ENCODE data around the gene GID8. TPM values are rescaled to one million over a fixed set of nuclear protein-coding genes. Genes with fewer than 3 reads are reported as not detected.
"Not testable (repeated sequence)": the region's sequence is repeated elsewhere in the genome, so short reads cannot be mapped to it uniquely, and the experiment has no call there.

GID8 gene
- total and polyA plus RNA-seq, 4 donors, result 10.2 to 23.6 (median 14.6) TPM

DNA sequence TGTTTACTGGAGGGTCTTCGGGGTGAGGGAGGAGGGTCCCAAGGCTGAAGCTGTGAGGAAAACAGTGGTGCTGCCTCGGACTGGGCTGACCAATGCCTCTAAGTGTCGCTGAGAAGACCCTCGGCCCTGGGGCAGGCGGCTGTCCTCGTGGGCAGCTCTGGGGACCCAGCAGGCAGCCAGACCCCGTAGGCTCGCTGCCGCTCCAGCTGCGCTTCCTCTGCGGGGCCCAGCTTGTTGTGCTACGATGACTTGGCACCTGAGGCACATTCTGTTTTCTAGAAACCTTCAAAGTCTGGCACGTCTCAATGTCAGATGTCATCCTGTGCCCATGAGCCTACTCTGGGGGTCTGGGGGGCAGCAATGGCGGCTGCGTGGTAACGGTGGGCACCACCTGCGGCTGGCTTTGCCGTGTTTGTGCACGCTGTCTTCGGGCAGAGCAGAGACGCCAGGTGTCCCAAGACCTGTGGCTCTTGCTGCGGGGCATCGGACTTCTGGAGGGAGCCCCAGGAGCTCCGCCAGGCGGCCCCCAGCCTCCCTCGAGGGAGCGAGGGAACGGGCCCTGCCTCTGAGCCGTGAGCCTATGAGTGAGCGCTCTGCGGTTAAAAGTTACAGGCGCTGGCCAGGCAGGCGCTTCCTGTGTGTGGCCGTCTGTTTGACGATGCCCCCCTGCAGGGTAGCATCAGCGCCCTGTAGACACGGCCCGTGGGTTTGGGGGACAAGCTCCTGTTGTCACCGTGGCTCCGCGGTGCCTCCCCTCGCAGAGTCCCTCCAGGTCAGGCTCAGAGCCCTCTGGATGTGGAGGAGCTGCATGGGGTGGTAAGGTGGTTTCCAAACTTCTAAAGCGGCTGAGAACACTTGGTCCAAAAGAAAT is 21.4 kb downstream of the GID8 start (continued):
- TF ChIP-seq, protein P1, sequence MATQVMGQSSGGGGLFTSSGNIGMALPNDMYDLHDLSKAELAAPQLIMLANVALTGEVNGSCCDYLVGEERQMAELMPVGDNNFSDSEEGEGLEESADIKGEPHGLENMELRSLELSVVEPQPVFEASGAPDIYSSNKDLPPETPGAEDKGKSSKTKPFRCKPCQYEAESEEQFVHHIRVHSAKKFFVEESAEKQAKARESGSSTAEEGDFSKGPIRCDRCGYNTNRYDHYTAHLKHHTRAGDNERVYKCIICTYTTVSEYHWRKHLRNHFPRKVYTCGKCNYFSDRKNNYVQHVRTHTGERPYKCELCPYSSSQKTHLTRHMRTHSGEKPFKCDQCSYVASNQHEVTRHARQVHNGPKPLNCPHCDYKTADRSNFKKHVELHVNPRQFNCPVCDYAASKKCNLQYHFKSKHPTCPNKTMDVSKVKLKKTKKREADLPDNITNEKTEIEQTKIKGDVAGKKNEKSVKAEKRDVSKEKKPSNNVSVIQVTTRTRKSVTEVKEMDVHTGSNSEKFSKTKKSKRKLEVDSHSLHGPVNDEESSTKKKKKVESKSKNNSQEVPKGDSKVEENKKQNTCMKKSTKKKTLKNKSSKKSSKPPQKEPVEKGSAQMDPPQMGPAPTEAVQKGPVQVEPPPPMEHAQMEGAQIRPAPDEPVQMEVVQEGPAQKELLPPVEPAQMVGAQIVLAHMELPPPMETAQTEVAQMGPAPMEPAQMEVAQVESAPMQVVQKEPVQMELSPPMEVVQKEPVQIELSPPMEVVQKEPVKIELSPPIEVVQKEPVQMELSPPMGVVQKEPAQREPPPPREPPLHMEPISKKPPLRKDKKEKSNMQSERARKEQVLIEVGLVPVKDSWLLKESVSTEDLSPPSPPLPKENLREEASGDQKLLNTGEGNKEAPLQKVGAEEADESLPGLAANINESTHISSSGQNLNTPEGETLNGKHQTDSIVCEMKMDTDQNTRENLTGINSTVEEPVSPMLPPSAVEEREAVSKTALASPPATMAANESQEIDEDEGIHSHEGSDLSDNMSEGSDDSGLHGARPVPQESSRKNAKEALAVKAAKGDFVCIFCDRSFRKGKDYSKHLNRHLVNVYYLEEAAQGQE (IDR thresholded peaks at IDR 0.05), result no peak
- TF ChIP-seq NR2F2 (IDR thresholded peaks at IDR 0.05), result no peak
- TF ChIP-seq HNF4G (IDR thresholded peaks at IDR 0.05), result no peak
- no peak for TF ChIP-seq RXRA (IDR thresholded peaks at IDR 0.05)
- TF ChIP-seq, protein P2, sequence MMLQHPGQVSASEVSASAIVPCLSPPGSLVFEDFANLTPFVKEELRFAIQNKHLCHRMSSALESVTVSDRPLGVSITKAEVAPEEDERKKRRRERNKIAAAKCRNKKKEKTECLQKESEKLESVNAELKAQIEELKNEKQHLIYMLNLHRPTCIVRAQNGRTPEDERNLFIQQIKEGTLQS (IDR thresholded peaks at IDR 0.05), result no peak
- TF ChIP-seq RAD21 (IDR thresholded peaks at IDR 0.05), result no peak

DNA sequence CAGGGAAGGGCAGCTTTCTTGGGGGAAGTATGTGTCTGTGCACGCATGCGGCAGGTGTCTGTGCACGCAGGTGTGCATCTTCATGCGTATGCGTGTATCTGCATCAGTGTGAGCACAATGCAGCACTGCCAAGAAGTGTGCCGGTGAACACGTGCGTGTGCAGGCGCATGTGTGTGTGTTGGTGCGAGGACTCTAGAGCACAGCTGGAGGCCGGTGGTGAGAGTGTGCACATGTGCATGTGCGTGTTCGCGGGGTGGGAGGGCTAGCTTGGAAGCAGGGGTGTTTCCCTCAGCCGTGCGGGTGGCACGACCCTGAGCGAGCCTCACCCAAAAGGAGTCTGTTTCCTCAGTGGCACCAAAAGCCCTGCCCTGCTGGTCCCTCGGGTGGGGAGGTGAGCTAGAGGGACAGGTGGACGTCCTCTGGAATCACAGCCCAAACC is 22.1 kb downstream of the GID8 start:
- H3K36me3 ChIP-seq (ENCODE audit: control insufficient read depth in 4 of 4, insufficient read depth in 3 of 4, low read depth in 1 of 4, low read length in 3 of 4), result peaks cover 27 to 74% (median 29%) of the 10 kb centered on the region in 4 donors
- no peak for DNase-seq (ENCODE audit: low spot score)
- 93% methylated on average over 20 of the region's 20 CpGs for WGBS
- no peaks in the 10 kb centered on the region for H3K27me3 ChIP-seq (ENCODE audit: control insufficient read depth in 4 of 4, insufficient read depth in 4 of 4, low read length in 3 of 4)
- no peak overlapping the region for H3K27ac ChIP-seq (ENCODE audit: low read depth in 1 of 2, low read length in 2 of 2)
- H3K9ac ChIP-seq (ENCODE audit: low read depth in 1 of 2, low read length in 2 of 2), result no peak overlapping the region
- TF ChIP-seq HNF4A (conservative IDR thresholded peaks at IDR 0.05), result no peak
- no peak for TF ChIP-seq TAF1 (conservative IDR thresholded peaks at IDR 0.05)
- TF ChIP-seq, protein P3, sequence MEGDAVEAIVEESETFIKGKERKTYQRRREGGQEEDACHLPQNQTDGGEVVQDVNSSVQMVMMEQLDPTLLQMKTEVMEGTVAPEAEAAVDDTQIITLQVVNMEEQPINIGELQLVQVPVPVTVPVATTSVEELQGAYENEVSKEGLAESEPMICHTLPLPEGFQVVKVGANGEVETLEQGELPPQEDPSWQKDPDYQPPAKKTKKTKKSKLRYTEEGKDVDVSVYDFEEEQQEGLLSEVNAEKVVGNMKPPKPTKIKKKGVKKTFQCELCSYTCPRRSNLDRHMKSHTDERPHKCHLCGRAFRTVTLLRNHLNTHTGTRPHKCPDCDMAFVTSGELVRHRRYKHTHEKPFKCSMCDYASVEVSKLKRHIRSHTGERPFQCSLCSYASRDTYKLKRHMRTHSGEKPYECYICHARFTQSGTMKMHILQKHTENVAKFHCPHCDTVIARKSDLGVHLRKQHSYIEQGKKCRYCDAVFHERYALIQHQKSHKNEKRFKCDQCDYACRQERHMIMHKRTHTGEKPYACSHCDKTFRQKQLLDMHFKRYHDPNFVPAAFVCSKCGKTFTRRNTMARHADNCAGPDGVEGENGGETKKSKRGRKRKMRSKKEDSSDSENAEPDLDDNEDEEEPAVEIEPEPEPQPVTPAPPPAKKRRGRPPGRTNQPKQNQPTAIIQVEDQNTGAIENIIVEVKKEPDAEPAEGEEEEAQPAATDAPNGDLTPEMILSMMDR (IDR thresholded peaks at IDR 0.05; ENCODE audit: low read depth, low read length, missing input control), result no peak
- TF ChIP-seq EGR1 (IDR thresholded peaks at IDR 0.05; ENCODE audit: low read depth in 2 of 2), result no peak
- no peak for TF ChIP-seq SP1 (IDR thresholded peaks at IDR 0.05)
- H3K4me3 ChIP-seq (ENCODE audit: low read depth in 1 of 3, low read length in 3 of 3), result no peak overlapping the region
- peaks cover 0 to 17% (median 16%) of the 10 kb centered on the region in 4 donors for H3K4me1 ChIP-seq (ENCODE audit: control insufficient read depth in 4 of 4, insufficient read depth in 4 of 4, low read length in 3 of 4)
- H3K9me3 ChIP-seq (ENCODE audit: control insufficient read depth in 4 of 4, low read length in 3 of 4), result no peaks in the 10 kb centered on the region

DNA sequence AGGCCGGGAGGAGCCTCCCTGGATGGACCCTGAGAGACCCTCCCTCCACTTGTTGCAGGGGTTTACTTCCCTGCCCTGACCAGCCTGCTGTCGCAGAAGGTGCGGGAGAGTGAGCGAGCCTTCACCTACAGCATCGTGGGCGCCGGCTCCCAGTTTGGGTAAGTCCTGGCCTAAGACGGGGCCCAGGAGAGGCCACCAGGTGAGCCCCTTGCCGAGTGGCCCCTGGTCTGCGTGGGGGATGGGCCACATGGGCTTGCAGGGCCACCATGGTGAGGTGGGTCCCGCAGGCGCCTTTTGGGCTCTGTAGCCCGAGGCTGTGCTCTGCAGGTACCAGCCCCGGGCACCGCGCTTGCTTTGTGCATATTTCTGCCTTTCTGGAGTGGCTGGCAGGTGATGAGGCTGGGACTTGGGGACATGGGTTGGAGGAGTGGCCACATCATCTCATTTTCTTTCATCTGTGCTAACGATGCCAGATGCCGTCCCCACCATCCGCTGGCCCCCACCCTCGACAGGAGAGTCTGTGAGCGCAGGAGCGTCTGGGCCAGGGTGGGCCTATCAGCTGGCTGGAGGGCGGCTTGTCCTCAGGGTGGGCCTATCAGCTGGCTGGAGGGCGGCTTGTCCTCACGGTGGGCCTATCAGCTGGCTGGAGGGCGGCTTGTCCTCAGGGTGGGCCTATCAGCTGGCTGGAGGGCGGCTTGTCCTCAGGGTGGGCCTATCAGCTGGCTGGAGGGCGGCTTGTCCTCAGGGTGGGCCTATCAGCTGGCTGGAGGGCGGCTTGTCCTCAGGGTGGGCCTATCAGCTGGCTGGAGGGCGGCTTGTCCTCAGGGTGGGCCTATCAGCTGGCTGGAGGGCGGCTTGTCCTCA is 22.7 kb downstream of the GID8 start:
- peaks cover 30 to 79% (median 35%) of the 10 kb centered on the region in 4 donors for H3K36me3 ChIP-seq (ENCODE audit: control insufficient read depth in 4 of 4, insufficient read depth in 3 of 4, low read depth in 1 of 4, low read length in 3 of 4)
- WGBS, result 97% methylated on average over 24 of the region's 31 CpGs
- not testable (repeated sequence) for DNase-seq (ENCODE audit: low spot score); H3K9ac ChIP-seq (ENCODE audit: low read depth in 1 of 2, low read length in 2 of 2); H3K4me3 ChIP-seq (ENCODE audit: low read depth in 1 of 3, low read length in 3 of 3); H3K27ac ChIP-seq (ENCODE audit: low read depth in 1 of 2, low read length in 2 of 2); H3K9me3 ChIP-seq (ENCODE audit: control insufficient read depth in 4 of 4, low read length in 3 of 4); H3K27me3 ChIP-seq (ENCODE audit: control insufficient read depth in 4 of 4, insufficient read depth in 4 of 4, low read length in 3 of 4)
- H3K4me1 ChIP-seq (ENCODE audit: control insufficient read depth in 4 of 4, insufficient read depth in 4 of 4, low read length in 3 of 4), result peaks cover 0 to 17% (median 14%) of the 10 kb centered on the region in 4 donors

Data from liver (tissue), 9 donors.